ENCODE data around the gene METTL1. TPM values are rescaled to one million over a fixed set of nuclear protein-coding genes. Genes with fewer than 3 reads are reported as not detected.

The METTL1 gene
- total and polyA plus RNA-seq, 2 experiments from 2014 or later = 18.9 to 39.5 TPM

GRCh38 chr12:57749061-57749460 lies 22.8 kb downstream of the METTL1 start:
- TF ChIP-seq POLR2AphosphoS5 (IDR thresholded peaks at IDR 0.05; ENCODE audit: low read depth) = no peak
- no peak for TF ChIP-seq REST (IDR thresholded peaks at IDR 0.05; ENCODE audit: unreplicated experiment)
- no peak for TF ChIP-seq ZNF331 (CRISPR knock-in tag; IDR thresholded peaks at IDR 0.05; ENCODE audit: low read depth)
- TF ChIP-seq NANOG (IDR thresholded peaks at IDR 0.05; ENCODE audit: borderline replicate concordance) = no peak
- TF ChIP-seq EZH2 (IDR thresholded peaks at IDR 0.05; ENCODE audit: low read depth, unreplicated experiment) = no peak
- H3K27me3 Mint-ChIP-seq (ENCODE audit: insufficient read depth, low read depth, poor library complexity) = peaks cover 33% of the 10 kb centered on the region
- no peak for ATAC-seq
- H3K36me3 Mint-ChIP-seq (ENCODE audit: low read depth) = peaks cover 62% of the 10 kb centered on the region
- Histone ChIP-seq H3K4me1 (ENCODE audit: insufficient read depth) (peaks cover 23% of the 10 kb centered on the region), H3K36me3 (ENCODE audit: insufficient read depth) (peaks cover 19% of the 10 kb centered on the region), H2AFZ (no peak overlapping the region), H3K79me2 (replicated peaks; ENCODE audit: insufficient read depth) (peaks cover 26% of the 10 kb centered on the region), H3K27ac (ENCODE audit: low read depth) (no peak overlapping the region), H3K4me2 (no peak overlapping the region), H3K4me3 (no peak overlapping the region), H3K9me2 (ENCODE audit: insufficient read depth) (no peaks in the 10 kb centered on the region), H3K27me3 (ENCODE audit: insufficient read depth) (peaks cover 13% of the 10 kb centered on the region), H3F3A (replicated peaks; ENCODE audit: low read depth) (peaks cover 42% of the 10 kb centered on the region), H4K20me1 (replicated peaks; ENCODE audit: insufficient read depth) (no peaks in the 10 kb centered on the region; the same call in 1 of the 2 replicates)
- H3K27ac Mint-ChIP-seq = no peak overlapping the region
- DNase-seq (ENCODE audit: low spot score) = no peak
- no peaks in the 10 kb centered on the region; the same call in 2 of the 3 replicates for H3K9me3 Mint-ChIP-seq
- no peak overlapping the region for H3K4me3 Mint-ChIP-seq
- H3K4me1 Mint-ChIP-seq = peaks cover 31% of the 10 kb centered on the region

- no peaks in the 10 kb centered on the region; the same call in 1 of the 2 replicates for H4K20me1 ChIP-seq (replicated peaks; ENCODE audit: insufficient read depth)
- H3K36me3 Mint-ChIP-seq (ENCODE audit: low read depth) = peaks cover 53% of the 10 kb centered on the region
- no peak for DNase-seq (ENCODE audit: low spot score)
- H3K4me3 ChIP-seq = peak overlapping the region; percentile 67
- H3K9me3 Mint-ChIP-seq = no peaks in the 10 kb centered on the region; the same call in 2 of the 3 replicates
- H3K36me3 ChIP-seq (ENCODE audit: insufficient read depth) = peaks cover 19% of the 10 kb centered on the region
- peaks cover 35% of the 10 kb centered on the region for H3F3A ChIP-seq (replicated peaks; ENCODE audit: low read depth)
- H3K4me1 Mint-ChIP-seq = peaks cover 16% of the 10 kb centered on the region
- no peak overlapping the region for H3K27ac ChIP-seq (ENCODE audit: low read depth)
- peak overlapping the region; percentile 93 for H3K4me3 Mint-ChIP-seq
- H3K27me3 Mint-ChIP-seq (ENCODE audit: insufficient read depth, low read depth, poor library complexity) = peaks cover 28% of the 10 kb centered on the region
- peaks cover 5% of the 10 kb centered on the region; the same call in 1 of the 2 replicates for H3K4me1 ChIP-seq (ENCODE audit: insufficient read depth)
- peaks cover 16% of the 10 kb centered on the region for H3K79me2 ChIP-seq (replicated peaks; ENCODE audit: insufficient read depth)
- no peak overlapping the region for H2AFZ ChIP-seq
- H3K4me2 ChIP-seq = peak overlapping the region; percentile 80
- no peak for ATAC-seq
- peaks cover 29% of the 10 kb centered on the region for H3K27me3 ChIP-seq (ENCODE audit: insufficient read depth)
- no peaks in the 10 kb centered on the region for H3K9me2 ChIP-seq (ENCODE audit: insufficient read depth)
- H3K27ac Mint-ChIP-seq = no peak overlapping the region; the same call in 1 of the 2 replicates
- TF ChIP-seq CREB1 (CRISPR knock-in tag; IDR thresholded peaks at IDR 0.05; ENCODE audit: low read depth) = no peak
- no peak for TF ChIP-seq CTCF (conservative IDR thresholded peaks at IDR 0.05; ENCODE audit: low read depth in 2 of 2)
- no peak for TF ChIP-seq STAT1 (IDR thresholded peaks at IDR 0.05; ENCODE audit: unreplicated experiment)
- no peak for TF ChIP-seq REST (IDR thresholded peaks at IDR 0.05; ENCODE audit: unreplicated experiment)
These were observed 25.9 kb downstream of the METTL1 start for GRCh38 chr12:57746025-57746424.
